ENCODE data around the gene KLHL14. TPM values are rescaled to one million over a fixed set of nuclear protein-coding genes. Genes with fewer than 3 reads are reported as not detected.
A peak's percentile ranks its signal among the peaks of the same experiment; 100 is the strongest.

The KLHL14 gene
- total and polyA plus RNA-seq, 2 of the 13 experiments (the other 11 are each of a cell fraction or from before 2014, with no cell fraction given), result 16.0 to 41.8 TPM

DNA sequence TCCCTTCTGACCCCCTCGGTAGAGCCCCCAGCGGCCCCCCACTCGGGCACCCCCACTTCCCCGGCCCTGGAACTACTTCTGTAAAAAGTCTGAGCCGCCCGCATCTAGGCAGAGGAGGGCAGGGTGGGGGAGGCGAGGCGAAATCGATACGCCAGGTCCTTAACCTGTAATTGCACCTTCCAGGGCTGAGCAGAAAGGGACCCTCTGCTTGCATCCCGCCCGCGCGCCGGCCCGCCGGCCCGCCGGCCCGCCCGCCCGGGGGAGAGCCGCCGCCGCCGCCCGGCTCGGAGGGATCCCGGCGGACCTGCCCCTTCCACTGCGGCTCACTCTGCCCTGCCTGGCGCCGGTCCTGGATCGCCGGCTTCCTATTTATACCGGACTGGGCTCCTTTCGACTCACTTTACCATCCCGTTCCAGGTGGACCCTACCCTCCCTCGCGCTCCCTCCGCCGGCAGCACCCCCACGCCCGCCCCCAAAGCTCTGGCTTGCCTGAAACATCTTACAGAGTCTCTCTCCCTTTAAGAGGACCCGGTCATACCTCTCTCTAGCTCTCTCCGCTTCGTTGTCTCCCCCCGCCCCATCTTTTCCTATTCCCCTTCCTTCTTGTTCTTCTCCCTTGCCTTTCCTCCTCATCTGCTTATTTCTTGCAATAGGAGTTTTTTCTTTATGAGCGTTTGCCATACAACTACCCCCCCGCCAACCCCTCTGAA lies 797 bp downstream of the KLHL14 start (continued):
- TF ChIP-seq, protein P1, sequence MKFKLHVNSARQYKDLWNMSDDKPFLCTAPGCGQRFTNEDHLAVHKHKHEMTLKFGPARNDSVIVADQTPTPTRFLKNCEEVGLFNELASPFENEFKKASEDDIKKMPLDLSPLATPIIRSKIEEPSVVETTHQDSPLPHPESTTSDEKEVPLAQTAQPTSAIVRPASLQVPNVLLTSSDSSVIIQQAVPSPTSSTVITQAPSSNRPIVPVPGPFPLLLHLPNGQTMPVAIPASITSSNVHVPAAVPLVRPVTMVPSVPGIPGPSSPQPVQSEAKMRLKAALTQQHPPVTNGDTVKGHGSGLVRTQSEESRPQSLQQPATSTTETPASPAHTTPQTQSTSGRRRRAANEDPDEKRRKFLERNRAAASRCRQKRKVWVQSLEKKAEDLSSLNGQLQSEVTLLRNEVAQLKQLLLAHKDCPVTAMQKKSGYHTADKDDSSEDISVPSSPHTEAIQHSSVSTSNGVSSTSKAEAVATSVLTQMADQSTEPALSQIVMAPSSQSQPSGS (CRISPR knock-in tag; IDR thresholded peaks at IDR 0.05), result no peak
- TF ChIP-seq ZNF557 (CRISPR knock-in tag; IDR thresholded peaks at IDR 0.05) (no peak), ONECUT2 (CRISPR knock-in tag; IDR thresholded peaks at IDR 0.05) (peak; percentile 71), YEATS4 (CRISPR knock-in tag; IDR thresholded peaks at IDR 0.05; ENCODE audit: borderline replicate concordance) (peak; percentile 44; the same call in 1 of the 2 replicates), CCDC6 (CRISPR knock-in tag; IDR thresholded peaks at IDR 0.05) (no peak), PLRG1 (conservative IDR thresholded peaks at IDR 0.05) (no peak), ZNF7 (CRISPR knock-in tag; IDR thresholded peaks at IDR 0.05) (no peak), SMC3 (IDR thresholded peaks at IDR 0.05; ENCODE audit: low read length) (no peak), ARHGAP35 (CRISPR knock-in tag; IDR thresholded peaks at IDR 0.05; ENCODE audit: borderline replicate concordance) (no peak), ZFX (CRISPR knock-in tag; IDR thresholded peaks at IDR 0.05; ENCODE audit: low read depth) (no peak), CENPX (CRISPR knock-in tag; IDR thresholded peaks at IDR 0.05) (no peak), ZNF550 (CRISPR knock-in tag; IDR thresholded peaks at IDR 0.05; ENCODE audit: borderline replicate concordance) (no peak), MAFK (conservative IDR thresholded peaks at IDR 0.05 in 1 of 2, IDR thresholded peaks at IDR 0.05 in 1 of 2; ENCODE audit: low read length in 2 of 2) (no peak), HIVEP1 (CRISPR knock-in tag; IDR thresholded peaks at IDR 0.05) (no peak), ATF7 (IDR thresholded peaks at IDR 0.05) (no peak), ATF7 (CRISPR knock-in tag; IDR thresholded peaks at IDR 0.05) (no peak), CHD2 (IDR thresholded peaks at IDR 0.05; ENCODE audit: low read depth, low read length) (no peak)
- TF ChIP-seq, protein P2, sequence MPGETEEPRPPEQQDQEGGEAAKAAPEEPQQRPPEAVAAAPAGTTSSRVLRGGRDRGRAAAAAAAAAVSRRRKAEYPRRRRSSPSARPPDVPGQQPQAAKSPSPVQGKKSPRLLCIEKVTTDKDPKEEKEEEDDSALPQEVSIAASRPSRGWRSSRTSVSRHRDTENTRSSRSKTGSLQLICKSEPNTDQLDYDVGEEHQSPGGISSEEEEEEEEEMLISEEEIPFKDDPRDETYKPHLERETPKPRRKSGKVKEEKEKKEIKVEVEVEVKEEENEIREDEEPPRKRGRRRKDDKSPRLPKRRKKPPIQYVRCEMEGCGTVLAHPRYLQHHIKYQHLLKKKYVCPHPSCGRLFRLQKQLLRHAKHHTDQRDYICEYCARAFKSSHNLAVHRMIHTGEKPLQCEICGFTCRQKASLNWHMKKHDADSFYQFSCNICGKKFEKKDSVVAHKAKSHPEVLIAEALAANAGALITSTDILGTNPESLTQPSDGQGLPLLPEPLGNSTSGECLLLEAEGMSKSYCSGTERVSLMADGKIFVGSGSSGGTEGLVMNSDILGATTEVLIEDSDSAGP (CRISPR knock-in tag; IDR thresholded peaks at IDR 0.05; ENCODE audit: borderline replicate concordance), result no peak
- TF ChIP-seq, protein P3, sequence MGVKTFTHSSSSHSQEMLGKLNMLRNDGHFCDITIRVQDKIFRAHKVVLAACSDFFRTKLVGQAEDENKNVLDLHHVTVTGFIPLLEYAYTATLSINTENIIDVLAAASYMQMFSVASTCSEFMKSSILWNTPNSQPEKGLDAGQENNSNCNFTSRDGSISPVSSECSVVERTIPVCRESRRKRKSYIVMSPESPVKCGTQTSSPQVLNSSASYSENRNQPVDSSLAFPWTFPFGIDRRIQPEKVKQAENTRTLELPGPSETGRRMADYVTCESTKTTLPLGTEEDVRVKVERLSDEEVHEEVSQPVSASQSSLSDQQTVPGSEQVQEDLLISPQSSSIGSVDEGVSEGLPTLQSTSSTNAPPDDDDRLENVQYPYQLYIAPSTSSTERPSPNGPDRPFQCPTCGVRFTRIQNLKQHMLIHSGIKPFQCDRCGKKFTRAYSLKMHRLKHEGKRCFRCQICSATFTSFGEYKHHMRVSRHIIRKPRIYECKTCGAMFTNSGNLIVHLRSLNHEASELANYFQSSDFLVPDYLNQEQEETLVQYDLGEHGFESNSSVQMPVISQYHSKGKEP (CRISPR knock-in tag; IDR thresholded peaks at IDR 0.05), result no peak
- TF ChIP-seq, protein P4, sequence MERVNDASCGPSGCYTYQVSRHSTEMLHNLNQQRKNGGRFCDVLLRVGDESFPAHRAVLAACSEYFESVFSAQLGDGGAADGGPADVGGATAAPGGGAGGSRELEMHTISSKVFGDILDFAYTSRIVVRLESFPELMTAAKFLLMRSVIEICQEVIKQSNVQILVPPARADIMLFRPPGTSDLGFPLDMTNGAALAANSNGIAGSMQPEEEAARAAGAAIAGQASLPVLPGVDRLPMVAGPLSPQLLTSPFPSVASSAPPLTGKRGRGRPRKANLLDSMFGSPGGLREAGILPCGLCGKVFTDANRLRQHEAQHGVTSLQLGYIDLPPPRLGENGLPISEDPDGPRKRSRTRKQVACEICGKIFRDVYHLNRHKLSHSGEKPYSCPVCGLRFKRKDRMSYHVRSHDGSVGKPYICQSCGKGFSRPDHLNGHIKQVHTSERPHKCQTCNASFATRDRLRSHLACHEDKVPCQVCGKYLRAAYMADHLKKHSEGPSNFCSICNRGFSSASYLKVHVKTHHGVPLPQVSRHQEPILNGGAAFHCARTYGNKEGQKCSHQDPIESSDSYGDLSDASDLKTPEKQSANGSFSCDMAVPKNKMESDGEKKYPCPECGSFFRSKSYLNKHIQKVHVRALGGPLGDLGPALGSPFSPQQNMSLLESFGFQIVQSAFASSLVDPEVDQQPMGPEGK (CRISPR knock-in tag; IDR thresholded peaks at IDR 0.05), result peak; percentile 5; the same call in 1 of the 2 replicates
- TF ChIP-seq, protein P5, sequence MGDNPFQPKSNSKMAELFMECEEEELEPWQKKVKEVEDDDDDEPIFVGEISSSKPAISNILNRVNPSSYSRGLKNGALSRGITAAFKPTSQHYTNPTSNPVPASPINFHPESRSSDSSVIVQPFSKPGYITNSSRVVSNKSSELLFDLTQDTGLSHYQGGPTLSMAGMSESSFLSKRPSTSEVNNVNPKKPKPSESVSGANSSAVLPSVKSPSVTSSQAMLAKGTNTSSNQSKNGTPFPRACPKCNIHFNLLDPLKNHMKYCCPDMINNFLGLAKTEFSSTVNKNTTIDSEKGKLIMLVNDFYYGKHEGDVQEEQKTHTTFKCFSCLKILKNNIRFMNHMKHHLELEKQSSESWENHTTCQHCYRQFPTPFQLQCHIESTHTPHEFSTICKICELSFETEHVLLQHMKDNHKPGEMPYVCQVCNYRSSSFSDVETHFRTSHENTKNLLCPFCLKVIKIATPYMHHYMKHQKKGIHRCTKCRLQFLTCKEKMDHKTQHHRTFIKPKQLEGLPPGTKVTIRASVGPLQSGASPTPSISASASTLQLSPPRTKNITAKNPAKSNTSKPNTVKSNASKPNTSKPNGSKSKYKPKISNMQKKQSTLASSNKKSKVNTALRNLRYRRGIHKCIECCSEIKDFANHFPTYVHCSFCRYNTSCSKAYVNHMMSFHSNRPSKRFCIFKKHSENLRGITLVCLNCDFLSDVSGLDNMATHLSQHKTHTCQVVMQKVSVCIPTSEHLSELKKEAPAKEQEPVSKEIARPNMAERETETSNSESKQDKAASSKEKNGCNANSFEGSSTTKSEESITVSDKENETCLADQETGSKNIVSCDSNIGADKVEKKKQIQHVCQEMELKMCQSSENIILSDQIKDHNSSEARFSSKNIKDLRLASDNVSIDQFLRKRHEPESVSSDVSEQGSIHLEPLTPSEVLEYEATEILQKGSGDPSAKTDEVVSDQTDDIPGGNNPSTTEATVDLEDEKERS (CRISPR knock-in tag; IDR thresholded peaks at IDR 0.05), result no peak

Measured in HepG2 (cell line).